NOMO-1 treated with dmso at 0.1 percent for 144 hours (cell line): ENCODE measurements around the gene SCAF8.
A peak's percentile ranks its signal among the peaks of the same experiment; 100 is the strongest.
"Not testable (repeated sequence)": the region's sequence is repeated elsewhere in the genome, so short reads cannot be mapped to it uniquely, and the experiment has no call there.

Experiments
- DNase-seq: peaks from one replicate; lab custom pipeline; 2025; ENCODE audit not compliant: unreplicated experiment; lab: John Stamatoyannopoulos, UW

The SCAF8 gene

GRCh38 chr6:154733626-154734382 is 588 bp downstream of the SCAF8 start:
- peak; percentile 81 for DNase-seq

- DNase-seq = no peak
Observed at GRCh38 chr6:154736618-154737259, 3.5 kb downstream of the SCAF8 start.

- DNase-seq = no peak
Observed at GRCh38 chr6:154737424-154737823, 4.2 kb downstream of the SCAF8 start.

GRCh38 chr6:154738551-154738961 is 5.3 kb downstream of the SCAF8 start:
- no peak for DNase-seq

GRCh38 chr6:154740658-154741057 is 7.4 kb downstream of the SCAF8 start:
- no peak for DNase-seq

- no peak for DNase-seq
Observed at GRCh38 chr6:154742891-154743290, 9.7 kb downstream of the SCAF8 start.

- not testable (repeated sequence) for DNase-seq
Observed at GRCh38 chr6:154744029-154744745, 11.0 kb downstream of the SCAF8 start.

- no peak for DNase-seq
Observed at GRCh38 chr6:154745243-154745642, 12.0 kb downstream of the SCAF8 start.

GRCh38 chr6:154749341-154749740 is 16.1 kb downstream of the SCAF8 start:
- no peak for DNase-seq

- no peak for DNase-seq
Observed at GRCh38 chr6:154751011-154751800, 18.0 kb downstream of the SCAF8 start.

- DNase-seq = no peak
Observed at GRCh38 chr6:154752022-154752421, 18.8 kb downstream of the SCAF8 start.

- DNase-seq = no peak
Observed at GRCh38 chr6:154754152-154754551, 20.9 kb downstream of the SCAF8 start.

GRCh38 chr6:154757352-154758050 is 24.3 kb downstream of the SCAF8 start:
- no peak for DNase-seq

- DNase-seq = no peak
Observed at GRCh38 chr6:154758125-154758524, 24.9 kb downstream of the SCAF8 start.

GRCh38 chr6:154763650-154764049 is 30.4 kb downstream of the SCAF8 start:
- no peak for DNase-seq

GRCh38 chr6:154765273-154765672 is 32.1 kb downstream of the SCAF8 start:
- DNase-seq = no peak

- DNase-seq = no peak
Observed at GRCh38 chr6:154766288-154766687, 33.1 kb downstream of the SCAF8 start.

GRCh38 chr6:154767003-154767723 is 33.9 kb downstream of the SCAF8 start:
- DNase-seq = no peak

- DNase-seq = no peak
Observed at GRCh38 chr6:154768280-154768679, 35.1 kb downstream of the SCAF8 start.

GRCh38 chr6:154773610-154774089 is 40.4 kb downstream of the SCAF8 start:
- DNase-seq = no peak
